Activated T-cell treated with anti-CD3 and anti-CD28 coated beads, Interleukin-2, amount 50 U/mL, for 48 hours (primary cell): ENCODE results near the gene MZT2A.
A peak's percentile ranks its signal among the peaks of the same experiment; 100 is the strongest.
"Not testable (repeated sequence)": the region's sequence is repeated elsewhere in the genome, so short reads cannot be mapped to it uniquely, and the experiment has no call there.

Experiments
- DNase-seq, 2 experiments: peaks; one replicate each; pipeline ENCODE4 v3.0.0-alpha.2; 2020

MZT2A gene

DNA sequence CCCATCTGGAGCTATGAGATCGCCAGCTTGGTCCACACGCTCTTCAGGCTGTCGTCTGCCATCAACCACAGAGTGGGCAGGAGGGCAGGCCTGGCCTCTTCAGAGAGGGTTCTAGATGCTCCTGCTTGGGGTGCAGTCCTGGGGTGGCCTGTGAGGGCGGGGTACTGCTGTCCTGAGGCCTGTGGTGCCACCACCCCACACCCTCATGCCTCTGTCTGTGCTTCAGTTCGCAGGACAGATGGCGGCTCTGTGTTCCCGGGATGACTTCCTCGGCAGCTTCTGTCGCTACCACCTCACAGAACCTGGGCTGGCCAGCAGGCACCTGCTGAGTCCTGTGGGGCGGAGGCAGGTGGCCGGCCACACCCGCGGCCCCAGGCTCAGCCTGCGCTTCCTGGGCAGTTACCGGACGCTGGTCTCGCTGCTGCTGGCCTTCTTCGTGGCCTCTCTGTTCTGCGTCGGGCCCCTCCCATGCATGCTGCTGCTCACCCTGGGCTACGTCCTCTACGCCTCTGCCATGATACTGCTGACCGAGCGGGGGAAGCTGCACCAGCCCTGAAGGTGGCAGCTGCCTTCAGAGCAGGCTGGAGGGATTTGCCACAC is 27.8 kb upstream of the MZT2A start:
- not testable (repeated sequence) for DNase-seq

DNA sequence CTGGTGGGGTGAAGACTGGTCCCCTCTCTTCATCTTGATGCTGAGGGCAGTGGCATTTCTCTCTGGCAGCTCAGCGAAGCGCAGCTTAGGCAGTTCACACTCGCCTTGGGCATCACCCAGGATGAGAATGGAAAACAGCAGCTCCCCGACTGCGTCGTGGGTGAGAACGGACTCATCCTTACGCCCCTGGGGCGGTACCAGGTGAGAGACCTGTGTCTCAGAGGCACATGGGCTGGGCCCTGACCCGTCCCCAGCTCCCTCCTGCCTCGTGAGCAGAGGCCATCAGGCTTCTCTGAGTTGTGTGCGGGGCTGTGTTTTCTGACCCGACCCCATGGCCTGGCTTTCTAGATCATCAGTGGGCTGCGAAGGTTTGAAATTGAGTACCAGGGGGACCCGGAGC is 27.3 kb upstream of the MZT2A start:
- no peak for DNase-seq

DNA sequence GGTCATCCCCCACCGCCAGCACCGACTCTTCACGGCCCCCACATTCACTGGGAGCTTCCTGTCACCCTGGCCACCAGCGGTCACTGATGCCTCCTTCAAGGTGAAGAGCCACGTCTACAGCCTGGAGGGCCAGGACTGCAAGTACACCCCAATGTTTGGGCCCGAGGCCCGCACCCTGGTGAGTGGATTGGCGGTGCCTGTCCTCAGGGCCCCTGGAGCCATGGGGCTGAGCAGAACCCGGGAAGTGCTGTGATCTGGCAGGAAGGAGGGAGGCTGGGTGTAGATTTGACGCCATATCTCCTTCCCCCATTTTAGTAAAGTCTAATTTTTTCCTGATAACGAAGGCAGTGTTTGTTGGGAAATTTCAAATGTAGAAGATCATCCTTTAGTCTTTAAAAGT is 26.3 kb upstream of the MZT2A start:
- not testable (repeated sequence) for DNase-seq

DNA sequence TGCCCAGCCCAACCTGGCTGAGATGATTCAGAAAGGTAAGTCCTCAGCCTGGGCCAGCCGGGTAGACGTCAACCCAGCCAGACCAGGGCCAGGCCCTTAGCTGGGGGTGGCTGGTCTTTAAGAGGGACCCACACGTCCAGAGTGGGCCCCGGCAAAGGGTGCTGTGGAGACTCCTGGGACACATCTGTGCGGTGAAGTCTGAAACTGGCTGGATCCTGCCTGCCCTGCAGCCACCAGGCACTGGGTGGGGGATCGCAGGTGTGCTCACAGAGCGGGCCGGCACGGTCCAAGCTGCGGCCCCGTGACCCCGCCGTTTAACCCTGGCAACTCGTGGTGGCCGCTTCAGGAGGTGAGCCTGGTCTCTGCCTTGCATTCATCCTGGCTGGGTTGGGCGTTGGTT is 25.7 kb upstream of the MZT2A start:
- DNase-seq, result not testable (repeated sequence)

DNA sequence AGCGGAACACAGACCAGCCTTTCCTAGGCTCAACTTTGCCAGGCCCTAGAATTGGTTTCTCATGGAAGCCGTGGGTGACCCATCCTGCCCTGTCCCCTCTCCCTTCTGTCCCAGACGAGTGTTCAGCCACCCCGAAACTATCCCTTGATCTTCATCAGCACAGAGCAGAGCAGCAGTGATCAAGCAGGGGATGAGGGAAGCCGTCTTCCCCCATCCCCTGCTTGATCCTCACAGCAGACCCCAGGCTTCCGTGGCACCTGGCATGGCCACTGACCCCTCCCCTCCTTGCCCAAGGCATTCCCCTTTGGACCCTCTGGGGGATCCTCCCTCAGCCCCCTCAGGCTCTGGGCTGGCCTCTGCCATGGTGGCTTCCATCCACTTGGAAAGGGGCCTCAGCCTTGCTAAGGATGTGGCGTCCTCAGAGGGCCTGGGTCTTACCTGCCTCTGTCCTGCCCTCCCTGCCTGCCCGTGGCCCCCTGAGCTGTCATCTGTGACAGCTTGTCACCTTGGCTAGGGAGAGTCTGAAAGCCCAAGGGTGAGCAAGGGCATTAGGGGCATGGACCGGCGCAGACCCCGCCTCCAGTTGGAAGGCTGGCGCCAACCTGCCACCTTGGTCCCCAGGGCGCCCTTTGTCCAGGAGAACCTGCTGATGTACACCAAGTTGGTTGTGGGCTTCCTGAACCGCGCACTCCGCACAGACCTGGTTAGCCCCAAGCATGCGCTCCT is 25.1 kb upstream of the MZT2A start:
- DNase-seq, result no peak

DNA sequence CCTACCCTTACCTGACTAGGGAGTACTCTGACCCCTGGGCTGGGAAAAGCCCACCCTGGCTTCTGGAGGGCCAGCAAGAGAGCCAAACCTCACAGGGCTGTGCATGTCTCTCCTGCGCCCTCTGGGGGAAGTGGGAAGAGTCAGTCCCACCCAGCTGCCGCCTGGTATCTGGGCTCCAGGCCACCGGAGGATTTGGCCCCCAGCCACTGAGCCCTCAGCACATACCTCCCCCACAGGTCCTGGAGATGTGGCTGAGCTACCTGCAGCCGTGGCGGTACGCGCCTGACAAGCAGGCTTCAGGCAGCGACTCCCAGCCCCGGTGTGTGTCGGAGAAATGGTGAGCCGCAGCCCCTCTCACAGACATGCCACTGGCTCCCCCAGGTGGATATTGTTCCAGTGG is 24.4 kb upstream of the MZT2A start:
- not testable (repeated sequence) for DNase-seq

DNA sequence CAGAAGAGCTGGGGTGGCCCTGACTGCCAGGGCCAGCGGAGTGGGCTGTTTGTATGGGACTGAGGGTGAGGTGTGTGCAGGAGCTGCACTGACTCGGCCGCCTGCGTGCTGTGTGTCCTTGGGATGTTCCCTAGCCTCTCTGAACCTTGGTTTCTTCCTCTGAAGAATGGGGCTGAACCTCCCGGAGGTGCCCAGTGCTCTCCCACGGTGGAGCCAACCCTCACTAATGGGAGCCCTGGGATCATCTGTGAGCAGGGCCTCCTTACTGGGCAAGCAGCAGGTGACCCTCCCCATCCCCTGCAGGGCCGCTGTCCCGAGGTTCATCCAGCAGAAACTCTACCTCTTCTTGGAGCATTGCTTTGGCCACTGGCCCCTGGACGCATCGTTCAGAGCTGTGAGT is 23.8 kb upstream of the MZT2A start:
- no peak for DNase-seq

DNA sequence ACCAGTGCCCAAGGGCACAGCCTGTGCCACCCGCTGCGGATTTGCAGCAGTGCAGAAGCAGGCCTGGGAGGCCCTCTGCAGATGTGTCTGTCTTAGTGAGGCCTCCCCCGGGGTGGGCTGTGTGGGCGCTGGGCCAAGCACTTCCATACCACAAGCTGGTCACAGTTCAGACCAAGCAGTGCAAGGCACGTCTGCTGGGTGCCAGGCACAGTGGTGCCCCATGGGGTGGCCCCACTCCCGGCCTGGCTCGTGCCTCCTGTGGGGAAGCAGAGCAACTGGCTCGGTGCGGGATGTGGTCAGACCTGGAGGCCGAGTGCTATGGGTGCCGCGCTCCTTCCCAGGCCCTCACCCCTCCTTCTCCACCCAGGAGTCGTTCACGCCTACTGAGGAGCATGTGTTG is 23.0 kb upstream of the MZT2A start:
- not testable (repeated sequence) for DNase-seq

DNA sequence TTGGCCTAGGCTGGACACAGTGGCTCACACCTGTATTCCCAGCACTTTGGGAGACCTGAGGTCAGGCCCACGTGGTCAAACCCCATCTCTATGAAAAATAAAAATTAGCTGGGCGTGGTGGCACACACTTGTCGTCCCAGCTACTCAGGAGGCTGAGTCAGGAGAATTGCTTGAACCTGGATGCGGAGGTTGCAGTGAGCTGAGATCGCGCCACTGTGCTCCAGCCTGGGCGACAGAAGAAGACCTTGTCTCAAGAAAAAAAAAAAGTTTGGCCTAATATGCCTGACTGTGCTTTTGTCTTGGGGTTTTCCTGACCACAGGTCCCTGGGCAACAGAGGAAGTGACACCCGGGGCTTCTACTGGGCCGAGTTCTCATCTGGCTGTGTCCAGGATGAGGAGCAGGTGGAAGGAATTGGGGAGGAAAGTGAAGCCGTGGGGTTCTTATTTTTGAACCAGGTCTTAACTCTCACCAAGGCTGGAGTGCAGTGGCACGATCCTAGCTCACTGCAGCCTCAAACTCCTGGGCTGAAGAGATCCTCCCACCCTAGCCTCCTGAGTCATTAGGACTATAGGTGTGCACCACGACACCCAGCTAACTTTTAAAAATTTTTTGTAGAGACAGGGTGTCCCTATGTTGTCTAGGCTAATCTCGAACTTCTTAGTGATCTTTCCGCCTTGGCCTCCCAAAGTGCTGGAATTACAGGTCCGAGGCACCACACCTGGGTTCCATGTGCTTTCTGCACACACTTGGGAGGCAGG is 22.4 kb upstream of the MZT2A start:
- not testable (repeated sequence) for DNase-seq

DNA sequence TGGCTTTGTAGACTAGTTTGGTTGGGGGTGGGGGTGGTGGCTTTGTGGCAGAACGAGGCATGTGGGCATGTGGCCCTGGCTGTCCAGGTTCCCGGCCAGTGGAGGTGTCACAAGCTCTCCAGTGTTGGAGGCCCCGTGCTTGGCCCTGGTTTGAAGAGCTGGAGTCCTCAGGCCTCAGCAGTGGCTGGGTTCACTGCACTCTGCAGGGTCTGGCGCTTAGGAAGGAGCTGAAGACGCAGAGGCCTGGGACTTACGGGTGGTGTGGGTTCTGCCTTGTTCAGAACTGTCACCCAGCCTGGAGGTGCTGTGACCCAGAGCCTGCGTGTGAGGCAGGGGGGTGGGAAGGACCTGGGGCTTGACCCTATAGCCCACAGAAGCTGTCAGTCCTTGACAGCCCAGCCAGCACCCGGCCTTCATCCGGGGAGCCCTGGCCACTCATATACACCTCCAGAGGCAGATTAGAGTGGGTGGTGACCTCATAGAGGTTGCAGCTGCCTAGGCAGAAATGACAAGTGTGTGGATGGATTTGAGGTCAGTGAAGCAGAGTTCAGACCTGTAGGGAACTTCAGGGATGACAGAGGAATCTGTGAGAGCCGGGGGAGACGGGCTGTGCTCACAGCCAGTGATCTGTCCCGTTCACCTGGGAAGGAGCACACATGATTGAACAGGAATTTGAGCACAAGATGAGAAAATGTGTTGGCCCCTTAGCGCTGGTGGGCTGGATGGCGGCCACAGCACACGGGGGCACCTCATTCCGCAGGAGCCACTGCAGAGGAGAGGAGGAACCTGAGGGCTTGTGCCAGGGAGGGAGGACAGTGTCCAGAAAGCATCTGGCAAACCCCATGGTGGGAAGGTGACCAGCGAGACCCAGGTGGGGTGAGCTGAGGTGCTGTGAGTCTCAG is 20.0 kb upstream of the MZT2A start:
- not testable (repeated sequence) for DNase-seq

DNA sequence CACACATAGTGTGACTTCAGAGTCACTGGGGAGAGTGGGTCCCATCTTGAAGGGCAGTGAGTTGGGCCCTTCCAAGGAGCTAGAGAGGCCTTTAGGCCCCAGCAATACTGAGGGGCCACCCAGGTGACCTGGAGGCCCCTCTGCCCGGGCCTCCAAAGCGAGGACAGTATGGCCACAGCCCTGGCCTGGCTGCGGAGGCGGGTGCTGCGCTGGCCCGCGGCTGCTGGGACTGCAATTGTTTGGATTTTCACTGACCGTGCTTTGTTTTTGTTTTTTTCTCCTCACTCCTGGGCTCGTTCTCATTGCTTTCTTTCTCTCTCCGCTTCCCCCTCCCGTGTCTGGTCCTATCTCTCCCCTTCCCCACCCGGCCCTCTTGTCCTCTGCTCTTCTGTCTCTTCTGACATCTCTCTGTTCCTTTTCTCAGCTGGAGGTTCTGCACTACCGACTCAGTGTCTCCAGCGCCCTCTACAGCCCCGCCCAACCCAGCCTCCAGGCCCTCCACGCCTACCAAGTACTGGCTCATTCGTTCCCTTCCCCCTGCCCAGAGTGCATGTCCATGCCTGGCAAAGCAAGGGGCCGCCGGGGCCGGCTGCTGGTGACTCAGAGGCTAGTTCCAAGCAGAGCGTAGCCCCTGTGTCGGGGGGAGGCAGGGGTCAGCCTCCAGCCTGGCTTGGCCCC is 19.2 kb upstream of the MZT2A start:
- DNase-seq, result not testable (repeated sequence)

DNA sequence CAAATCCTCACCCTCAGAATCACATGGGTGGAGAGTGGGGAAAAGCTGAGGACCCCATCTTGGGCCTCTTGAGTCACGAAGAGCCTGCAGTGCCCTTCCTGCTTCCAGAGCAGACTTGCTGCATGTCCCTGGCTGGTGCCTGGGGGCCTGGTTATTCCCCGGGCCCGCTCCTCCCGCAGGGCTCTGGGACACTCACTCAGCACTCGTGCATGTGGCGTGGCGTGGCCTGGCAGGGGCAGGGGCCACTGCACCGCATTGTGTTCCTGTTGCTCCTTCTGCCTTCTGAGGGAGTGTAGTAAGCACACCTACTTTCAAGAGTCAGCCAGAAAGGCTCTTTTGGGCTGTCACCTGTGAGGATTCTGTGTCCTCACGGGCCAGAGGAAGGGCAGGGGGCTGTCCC is 17.4 kb upstream of the MZT2A start:
- no peak for DNase-seq

DNA sequence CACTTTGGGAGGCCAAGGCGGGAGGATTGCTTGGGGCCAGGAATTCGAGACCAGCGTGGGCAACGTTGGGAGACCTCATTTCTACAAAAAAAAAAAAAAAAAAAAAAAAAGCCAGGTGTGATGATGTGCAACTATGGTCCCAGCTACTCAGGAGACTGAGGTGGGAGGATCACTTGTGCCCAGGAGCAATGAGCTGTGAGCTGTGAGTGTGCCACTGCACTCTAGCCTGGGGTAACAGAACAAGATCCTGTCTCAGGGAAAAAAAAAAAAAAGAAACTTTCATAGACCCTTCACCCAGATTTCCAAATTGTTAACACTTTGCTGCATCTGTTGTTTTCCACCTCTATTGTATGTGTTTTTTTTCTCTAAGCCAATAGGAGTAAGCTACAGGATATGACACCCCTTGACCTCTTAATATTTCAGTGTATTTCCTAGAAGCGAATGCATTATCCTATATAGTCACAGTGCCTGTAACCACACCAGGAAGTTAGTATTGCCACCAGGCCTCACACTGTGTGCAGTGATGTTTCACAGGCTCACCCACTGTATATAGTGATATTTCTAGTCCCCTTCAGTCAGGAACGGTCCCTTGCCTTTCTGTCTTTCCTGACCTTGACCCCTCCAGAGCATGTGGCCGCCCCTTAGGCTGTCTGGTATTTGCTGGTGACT is 12.0 kb upstream of the MZT2A start:
- DNase-seq, result not testable (repeated sequence)

DNA sequence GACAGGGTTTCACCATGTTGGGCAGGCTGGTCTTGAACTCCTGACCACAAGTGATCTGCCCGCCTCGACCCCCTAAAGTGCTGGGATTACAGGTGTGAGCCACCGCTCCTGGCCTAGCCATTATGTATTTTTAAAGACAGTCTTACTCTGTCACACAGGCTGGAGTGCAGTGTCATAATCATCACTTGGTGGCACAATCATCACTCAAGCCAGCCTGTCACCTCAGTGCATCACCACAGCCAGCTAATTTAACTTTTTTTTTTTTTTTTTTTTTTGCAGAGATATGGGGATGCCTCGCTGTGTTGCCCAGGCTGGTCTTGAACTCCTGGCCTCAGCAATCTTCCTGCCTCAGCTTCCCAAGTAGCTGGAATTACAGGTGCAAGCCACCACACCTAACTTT is 11.4 kb upstream of the MZT2A start:
- DNase-seq, result not testable (repeated sequence)

DNA sequence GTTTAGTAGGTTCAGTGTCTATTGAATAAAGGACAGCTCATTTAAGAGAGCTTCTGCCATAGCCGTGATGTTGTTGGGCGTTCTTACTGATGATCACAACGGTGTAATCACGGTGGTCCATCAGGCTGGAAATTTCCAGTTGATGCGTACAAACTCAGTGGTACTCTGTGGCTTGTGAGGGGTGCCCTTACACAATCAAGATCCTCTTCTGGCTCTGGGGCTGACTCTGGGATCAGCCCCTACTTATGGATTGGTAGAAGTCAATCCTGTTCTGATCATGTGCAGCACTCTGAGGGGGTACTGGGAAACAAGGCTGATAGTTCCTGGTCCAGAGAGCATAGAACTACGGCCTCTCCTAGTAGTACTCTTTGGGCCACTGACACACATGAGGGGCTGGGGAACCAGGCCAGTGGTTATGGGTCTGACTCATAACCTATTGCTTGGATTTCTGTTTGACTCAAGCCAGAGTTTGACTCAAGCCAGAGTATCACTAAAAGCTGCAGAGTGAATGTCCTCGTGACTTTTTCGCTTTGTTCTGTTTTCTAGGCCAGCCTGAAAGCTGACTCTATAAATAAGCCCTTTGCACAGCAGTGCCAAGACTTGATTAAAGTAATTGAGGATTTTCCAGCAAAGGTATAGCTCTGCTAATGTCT is 6.2 kb upstream of the MZT2A start:
- DNase-seq, result peak; percentile 53 to 60

DNA sequence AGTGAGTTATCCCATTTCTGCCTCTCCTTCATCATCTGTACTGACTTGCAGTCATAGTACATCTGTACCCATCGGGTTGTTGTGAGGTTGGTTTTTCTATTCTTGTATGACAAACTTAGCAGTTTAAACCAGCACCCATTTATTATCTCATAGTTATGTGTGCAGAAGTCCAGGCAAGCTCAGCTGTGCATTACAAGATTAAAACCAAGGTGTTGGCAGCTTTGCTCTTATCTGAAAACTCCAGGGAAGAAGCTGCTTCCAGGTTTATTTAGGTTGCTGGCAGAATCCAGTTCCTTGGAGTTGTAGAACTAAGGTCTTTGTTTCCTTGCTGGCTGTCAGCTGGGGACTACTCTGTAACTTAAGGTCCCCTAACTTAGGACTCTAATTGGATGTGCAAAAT is 3.3 kb upstream of the MZT2A start:
- DNase-seq, result not testable (repeated sequence)

DNA sequence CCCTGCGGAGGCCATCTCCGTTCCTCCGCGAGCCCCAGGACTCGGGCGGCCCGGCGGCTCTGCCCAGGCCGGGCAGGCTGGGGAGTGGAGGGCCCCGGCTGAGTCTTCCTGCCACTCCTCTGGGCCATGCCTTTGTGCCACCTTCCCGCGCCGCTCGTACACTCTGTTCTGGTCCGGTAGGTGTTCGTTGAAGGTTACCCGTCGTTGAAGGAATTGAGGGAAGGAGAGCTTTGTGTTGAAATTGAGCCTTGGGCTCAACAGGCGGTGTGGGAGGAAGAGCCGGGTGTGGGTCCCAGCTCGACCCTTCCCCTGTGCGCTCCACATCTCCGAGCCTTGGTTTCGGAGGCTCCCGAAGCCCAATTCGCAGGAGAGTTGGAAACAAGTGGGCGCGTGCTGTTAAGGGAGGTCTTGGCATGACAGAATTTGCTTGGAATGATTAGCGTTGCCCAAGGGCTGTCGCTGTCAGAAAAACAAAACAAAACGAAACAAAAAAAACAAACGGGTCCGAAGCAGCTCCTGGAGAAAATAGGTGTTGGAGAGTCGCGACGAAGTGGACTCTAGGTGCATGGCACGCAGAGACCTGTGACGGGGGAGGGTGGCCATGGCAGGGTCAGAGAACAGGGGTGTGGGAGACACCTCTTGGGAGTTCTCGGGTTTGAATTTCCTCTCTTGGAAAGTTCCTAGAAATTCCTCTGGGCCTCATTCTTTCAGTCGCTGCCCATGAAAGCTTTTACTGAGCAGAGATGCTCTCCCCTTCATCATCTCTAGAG is 1.2 kb upstream of the MZT2A start:
- DNase-seq, result no peak

DNA sequence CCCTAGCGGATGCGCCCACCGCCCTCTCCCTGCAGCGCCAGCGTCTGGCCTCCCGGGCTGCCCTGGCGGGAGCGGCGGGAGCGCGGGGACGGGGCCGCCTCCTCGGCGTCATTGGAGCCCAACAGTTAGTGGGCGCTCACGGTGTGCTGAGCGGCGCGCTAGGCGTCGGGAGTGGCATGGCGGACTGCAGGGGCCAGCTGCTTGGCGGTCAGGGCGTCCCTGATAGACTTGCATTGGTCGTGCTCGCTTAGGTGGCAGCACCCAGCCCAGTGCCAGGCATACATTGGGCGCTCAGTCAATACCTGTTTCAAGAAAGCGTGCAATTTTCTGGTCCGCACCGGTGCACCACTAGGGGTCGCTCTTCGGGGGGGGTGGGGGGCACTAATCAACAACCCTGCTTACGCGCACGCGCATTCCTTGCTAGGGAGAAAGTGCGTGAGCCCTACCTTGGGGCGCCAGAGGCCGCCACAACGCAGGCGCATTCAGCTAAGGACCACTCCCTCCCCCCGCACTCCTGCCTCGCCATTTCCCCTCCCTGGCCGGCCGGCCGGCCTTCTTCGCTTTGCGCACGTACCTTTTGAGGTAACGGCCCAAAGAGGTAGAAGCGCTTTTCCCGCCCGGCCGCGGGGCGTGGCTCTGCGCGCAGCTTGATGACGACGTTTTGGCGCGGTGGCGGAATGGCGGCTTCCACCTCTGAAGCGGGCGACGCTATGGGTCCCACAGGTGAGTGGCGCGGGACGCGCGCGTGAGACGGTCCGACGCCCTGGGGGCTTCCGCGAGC is 411 bp upstream of the MZT2A start:
- peak; percentile 97 for DNase-seq

DNA sequence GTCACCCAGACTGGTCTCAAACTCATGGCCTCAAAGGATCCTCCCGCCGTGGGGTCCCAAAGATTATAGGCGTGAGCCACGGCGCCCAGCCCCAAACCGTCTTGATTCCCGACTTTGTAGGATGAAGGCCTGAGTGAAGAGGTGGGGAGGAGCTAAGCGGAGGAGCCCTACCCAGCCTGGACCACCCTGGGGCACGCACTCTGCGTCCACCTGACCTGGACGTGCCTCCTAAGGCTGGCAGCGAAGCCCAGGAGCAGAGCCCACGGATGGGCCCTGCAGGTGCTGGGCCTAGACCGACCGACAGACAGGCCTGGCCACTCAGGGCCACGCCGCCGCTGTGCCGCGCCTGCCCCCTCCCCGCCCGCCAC is 744 bp downstream of the MZT2A start:
- DNase-seq, result not testable (repeated sequence)
